ENCODE data around the gene CARD11.

- TF ChIP-seq CTCF (conservative IDR thresholded peaks at IDR 0.05 in 1 of 2, IDR thresholded peaks at IDR 0.05 in 1 of 2; ENCODE audit: low read depth in 1 of 2, low read length in 2 of 2) = no peak
- no peak for TF ChIP-seq EZH2 (IDR thresholded peaks at IDR 0.05; ENCODE audit: low read length, missing control alignments)
These were observed 117.4 kb downstream of the CARD11 start for GRCh38 chr7:2926120-2926895.

Data from fibroblast of lung (primary cell).